Islet of Langerhans (tissue), 1 donor: ENCODE measurements around the gene GUSB.
"Not testable (repeated sequence)": the region's sequence is repeated elsewhere in the genome, so short reads cannot be mapped to it uniquely, and the experiment has no call there.

Experiments
- FAIRE-seq: peaks from one replicate; lab custom pipeline; 2011; peaks lifted over from hg19 to GRCh38; lab: Jason Lieb, UNC

Gene GUSB

DNA sequence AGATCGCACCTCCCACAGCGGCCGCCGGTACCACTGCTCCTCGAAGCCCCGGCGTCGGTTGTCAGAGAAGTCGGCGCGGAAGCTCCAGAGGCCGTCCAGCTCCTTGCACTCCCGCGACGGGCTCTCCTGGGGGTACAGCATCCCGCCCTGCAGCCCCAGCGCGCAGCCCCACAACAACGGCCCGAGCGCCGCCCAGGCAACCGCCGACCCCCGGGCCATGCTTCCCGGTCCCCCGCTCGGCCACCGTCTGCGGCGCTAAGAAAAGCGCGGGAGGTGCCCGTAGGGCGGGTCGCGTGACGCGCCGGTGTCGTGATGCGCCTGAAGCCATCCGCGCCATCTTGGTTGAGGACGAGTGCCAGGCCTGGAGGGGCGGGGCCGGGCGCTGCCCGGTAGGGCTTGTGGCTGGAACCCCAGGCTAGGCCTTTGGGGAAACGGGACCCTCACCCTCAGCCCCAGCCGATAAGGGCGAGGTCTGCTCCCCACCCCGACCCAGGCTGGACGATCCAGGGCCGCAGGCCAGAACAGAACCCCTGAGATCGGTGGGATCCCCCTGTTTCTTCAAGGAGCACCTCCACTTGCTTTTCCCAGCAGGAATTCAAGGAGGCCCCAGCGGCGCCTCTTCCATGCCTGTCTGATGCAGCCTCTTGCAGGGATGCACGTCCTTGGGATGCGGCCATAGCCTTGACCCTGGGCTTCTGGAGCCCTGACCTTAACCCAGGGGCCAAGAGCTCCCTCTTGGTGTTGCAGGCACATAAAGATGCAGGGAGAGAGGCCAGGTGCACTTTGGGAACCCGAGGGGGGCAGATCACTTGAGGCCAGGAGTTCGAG is at the start of gene GUSB:
Gene GUSB (minus strand): TSS at position 249 of the 828 bp plus-strand sequence. CDS start 30 bp downstream, at position 219.
- no peak for FAIRE-seq

DNA sequence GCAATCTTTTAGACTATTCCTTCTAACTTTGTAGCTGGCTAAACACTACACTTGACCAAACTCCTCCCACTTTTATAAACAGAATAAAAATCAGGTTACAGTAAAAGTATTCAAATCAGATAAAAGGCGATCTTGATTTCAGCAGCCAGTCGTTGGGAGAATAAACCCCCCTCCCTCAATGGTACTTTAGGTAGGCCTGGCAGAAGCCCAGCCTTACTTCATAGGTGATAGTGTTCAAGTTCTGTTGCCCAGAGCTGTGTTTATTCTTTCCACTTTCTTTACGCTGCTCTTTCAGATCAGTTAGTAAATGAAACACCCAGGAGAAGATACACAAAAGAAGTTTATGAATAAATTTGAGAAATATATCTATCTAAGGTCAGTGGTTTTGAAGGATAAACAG is 46.3 kb upstream of the GUSB start:
- not testable (repeated sequence) for FAIRE-seq

DNA sequence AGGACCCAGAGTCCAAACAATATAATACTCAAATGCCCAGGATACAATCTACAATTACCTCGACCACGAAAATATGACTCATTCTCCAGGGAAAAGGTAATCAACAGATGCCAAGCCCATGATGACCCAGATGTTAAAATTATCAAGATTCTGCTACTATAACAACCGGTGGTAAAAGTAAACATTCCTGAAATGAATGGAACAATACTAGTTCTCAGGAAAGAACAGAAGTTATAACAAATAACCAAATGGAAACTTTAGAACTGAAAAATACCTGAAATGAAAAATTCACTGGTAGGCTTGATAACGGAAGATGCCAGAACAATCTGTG is 34.1 kb upstream of the GUSB start:
- peak; percentile 17 for FAIRE-seq

DNA sequence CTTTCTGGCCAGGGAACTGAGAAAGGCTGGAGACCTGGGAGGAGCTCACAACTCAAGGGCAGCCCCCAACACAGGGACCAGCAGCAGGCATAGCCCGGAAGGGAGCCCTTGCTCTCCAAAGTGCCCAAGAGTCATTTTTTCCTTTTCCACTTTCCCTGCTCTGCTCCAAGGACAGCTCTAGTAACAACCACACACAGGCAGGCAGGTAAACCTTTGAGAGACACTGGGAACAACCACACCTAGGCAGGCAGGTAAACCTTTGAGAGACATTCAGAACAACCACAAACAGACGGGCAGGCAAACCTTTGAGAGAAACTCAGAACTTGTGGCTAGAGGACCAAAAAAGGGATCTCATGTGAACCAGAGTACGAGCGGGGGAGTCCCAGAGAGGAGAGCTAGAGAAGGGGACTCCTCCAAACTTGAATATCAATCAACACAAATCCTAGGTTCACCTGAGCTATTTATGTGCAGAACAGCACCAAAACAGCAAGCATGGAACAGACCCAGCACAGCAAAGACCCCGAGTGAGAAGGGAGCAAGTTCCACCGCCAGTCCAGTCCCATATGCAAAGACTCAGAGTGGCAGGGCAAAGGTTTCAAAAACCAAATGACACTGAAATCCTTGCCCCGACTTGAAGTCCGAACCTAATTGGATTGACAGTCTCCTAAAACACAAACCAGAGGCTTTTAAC is 33.6 kb upstream of the GUSB start:
- FAIRE-seq = no peak

DNA sequence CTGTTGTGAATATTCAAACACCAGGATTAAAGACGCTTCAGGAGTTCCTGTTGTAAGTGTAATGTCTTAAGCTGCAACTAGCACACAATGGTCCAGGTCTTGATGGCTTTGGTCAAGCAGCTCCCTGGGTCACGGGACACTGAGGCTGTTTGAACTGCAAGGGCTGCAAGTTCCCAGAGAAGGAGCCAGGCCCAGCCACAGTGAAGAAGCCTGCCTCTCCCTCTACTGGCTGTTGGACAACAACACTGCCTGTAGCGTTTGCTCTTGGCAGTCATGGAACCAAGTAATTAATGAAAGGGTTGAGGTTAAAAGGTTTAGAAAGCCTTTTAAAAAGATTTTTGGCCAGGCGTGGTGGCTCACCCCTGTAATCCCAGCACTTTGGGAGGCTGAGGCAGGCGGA is 31.9 kb upstream of the GUSB start:
- no peak for FAIRE-seq

DNA sequence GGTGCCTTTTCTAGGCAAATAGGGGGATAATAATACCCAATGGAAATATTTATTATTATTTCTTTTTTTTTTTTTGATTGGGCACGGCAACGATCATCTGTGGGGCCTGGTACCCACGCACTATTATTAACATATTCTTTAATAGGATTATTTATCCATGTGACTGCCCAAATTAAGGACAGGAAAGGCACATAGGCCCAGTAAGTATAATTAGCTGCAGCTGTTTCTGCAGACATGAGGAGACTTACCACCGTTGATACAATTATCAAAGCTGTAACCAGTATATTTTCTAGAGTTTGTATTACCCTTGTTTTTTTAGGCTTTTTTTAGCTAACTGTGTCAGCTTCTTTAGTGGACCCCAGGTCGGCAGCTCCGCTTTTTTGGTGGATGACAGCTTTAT is 25.2 kb upstream of the GUSB start:
- FAIRE-seq = no peak

DNA sequence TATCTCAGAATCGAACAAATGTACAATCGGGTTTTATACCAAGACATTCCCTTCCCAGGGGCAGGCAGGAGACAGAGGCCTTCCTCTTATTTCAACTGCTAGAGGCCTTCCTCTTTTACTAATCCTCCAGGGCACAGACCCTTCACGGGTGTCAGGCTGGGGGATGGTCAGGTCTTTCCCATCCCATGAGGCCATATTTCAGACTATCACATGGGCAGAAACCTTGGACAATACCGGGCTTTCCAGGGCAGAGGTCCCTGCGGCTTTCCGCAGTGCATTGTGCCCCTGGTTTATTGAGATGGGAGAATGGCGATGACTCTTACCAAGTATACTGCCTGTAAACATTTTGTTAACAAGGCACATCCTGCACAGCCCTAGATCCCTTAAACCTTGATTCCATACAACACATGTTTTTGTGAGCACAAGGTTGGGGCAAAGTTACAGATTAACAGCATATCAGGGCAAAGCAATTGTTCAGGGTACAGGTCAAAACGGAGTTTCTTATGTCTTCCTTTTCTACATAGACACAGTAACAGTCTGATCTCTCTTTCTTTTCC is 23.2 kb upstream of the GUSB start:
- not testable (repeated sequence) for FAIRE-seq

DNA sequence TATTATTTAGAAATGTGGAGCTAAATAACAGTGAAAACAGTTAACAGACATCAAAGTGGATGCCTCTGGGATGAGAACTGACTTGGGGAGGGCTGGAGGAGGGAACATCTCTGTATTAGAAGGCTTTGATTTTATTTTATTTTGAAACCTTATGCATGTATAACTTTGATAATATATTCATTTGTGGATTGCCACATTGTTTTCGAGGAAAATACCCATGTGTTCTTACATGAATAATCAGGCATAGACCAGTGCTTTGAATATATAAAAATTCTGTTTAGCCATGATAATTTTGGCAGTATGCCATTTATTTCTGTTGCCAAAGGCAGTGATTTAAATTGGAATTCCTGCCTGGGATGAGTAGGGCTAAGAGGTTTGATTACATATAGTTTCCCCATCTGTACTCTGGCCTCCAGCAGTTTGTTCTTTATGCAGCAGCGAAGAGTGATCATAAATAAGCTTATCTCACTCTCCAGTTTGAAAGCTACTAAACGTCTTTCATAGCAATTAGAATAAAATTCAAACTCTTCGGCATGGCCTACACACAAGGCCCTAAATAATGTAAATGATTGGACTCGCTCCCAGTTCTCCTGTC is 18.9 kb upstream of the GUSB start:
- not testable (repeated sequence) for FAIRE-seq

DNA sequence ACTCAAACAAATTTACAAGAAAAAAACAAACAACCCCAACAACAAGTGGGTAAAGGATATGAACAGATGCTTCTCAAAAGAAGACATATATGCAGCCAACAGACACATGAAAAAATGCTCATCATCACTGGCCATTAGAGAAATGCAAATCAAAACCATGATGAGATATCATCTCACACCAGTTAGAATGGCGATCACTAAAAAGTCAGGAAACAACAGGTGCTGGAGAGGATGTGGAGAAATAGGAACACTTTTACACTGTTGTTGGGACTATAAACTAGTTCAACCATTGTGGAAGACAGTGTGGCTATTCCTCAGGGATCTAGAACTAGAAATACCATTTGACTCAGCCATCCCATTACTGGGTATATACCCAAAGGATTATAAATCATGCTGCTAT is 13.0 kb upstream of the GUSB start:
- FAIRE-seq = not testable (repeated sequence)

DNA sequence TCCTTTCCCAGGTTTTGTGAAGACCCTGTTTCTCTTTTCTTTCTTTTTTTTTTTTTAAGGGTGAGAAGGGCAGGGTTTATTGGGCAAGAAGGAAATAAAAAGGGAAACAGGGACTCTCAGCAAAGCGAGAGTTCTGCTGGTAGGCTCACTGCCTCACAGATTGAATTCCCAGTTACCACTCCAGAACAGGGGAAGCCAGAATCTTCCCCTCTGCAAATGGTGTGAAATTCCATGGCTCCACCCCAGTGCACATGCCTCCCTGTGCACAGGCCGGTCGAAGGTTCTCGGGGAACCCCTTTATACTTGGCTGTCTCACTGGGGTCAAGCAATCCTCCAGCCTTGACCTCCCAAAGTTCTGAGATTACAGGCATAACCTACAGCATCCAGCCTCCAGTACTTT is 10.5 kb upstream of the GUSB start:
- FAIRE-seq = no peak

DNA sequence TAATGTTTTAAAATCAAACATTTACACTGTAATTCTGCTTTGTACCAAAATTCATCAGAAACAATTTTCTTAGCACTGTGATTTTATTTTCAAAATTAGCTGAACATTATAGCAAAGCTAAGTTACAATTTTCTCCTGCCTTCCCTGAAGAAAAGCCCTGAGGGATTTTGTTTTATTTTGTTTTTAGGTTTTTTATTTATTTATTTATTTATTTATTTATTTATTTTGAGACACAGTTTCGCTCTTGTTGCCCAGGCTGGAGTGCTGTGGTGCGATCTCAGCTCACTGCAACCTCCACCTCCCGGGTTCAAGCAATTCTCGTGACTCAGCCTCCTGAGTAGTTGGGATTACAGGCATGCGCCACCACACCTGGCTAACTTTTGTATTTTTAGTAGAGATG is 9.8 kb upstream of the GUSB start:
- not testable (repeated sequence) for FAIRE-seq

DNA sequence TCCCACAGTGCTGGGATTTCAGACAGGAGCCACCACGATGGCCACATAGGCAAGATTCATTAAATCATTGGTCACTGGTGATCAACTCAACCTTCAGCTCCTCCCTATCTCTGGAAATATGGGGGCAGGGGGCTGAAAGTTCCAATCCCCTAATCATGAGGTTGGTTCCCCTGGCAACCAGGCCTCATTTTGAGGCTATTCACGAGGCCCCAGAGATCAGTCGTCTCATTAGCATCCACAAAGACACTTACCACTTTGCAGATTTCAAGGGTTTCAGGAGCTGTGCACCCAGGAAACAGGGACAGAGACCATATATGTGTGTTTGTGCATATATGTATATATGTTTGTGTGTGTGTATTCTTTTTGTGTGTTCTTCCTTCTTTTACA is 7.7 kb upstream of the GUSB start:
- no peak for FAIRE-seq

DNA sequence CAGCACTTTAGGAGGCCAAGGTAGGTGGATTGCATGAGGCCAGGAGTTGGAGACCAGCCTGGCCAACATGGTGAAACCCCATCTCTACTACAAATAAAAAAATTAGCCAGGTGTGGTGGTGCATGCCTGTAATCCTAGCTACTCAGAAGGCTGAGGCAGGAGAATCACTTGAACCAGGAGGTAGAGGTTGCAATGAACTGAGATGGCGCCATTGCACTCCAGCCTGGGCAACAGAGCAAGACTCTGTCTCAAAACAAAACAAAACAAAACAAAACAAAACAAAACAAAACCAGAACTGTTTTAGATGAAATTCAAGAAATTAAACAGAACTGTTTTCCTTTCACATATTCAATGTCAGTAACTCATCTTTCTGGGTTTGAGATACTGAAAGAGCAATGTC is 6.5 kb upstream of the GUSB start:
- not testable (repeated sequence) for FAIRE-seq

DNA sequence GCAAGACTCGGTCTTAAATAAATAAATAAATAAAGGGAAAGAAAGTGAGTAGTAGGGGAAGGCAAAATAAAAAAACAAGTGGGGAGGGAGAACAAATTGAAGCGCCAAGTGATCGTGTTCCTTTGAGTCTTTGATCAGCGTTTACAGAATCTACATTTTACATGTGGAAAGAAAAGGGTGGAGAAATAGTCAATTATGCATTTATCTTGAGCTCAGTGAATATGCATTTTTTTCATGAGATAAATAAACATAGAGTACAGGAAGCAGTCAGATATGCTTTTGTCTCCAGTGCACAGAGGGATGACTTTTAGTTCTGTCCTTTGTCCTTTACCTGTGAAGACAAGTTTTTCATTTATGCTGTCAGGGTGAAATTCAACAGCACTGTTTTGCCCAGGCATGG is 6.1 kb upstream of the GUSB start:
- FAIRE-seq = no peak

DNA sequence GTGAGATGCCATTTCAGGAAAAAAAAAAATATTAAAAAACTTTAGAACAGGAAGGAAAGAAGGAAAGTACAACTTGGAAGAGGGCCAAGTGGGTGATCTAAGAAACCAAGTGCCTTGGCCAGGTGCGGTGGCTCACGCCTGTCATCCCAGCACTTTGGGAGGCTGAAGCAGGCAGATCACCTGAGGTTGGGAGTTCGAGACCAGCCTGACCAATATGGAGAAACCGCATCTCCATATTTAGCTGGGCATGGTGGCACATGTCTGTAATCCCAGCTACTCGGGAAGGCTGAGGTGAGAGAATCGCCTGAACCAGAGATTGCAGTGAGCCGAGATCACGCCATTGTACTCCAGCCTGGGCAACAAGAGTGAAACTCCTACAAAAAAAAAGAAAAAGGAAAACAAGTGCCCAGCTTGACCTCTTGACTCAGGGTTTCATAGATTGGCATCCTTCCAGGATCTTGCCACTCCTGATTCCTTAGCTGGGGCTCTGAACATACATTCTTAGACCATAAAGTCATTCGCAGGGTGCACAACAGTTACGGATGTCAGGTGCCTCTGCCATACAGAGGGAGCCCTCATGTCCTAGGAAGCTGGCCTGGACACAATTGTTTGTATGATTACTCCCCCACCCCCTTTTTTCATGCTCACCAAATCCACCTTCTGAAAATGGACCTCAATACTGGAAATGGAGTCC is 2.1 kb upstream of the GUSB start:
- FAIRE-seq = no peak

DNA sequence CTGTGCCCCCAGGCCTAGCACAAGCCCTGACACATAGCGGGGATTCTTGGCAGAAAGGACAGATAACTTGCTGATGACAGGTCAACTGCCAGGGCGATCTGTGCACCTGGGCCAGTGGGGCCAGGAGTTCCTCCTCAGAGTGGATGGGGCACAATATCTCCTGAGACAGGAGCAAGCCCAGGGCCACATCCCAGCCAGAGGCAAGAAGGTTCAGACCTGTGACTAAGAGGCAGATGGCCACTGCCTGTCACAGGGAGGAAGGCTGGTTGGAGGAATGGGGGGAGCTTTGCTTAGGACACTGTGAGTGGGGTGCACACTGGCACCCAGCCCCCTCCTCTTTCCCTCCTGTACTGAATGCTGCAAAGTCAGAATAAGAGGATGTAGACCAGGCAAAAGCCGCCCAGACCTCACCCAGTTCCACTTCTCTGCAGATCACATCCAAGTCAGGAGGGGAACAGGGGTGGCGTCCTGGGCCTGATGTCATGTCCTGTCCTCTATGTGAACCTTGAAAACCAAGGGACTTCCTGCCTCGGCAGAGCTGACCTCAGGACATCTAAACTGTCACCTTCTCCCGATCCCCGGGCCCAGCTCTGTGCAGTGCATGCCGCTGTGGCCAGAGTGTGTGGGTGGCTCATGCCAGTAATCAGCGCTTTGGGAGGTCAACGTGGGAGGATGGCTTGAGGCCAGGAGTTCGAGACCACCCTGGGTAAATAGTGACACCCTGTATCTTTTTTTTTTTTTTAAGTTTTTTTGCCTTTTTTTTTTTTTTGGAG is 1.3 kb downstream of the GUSB start:
- FAIRE-seq = no peak

DNA sequence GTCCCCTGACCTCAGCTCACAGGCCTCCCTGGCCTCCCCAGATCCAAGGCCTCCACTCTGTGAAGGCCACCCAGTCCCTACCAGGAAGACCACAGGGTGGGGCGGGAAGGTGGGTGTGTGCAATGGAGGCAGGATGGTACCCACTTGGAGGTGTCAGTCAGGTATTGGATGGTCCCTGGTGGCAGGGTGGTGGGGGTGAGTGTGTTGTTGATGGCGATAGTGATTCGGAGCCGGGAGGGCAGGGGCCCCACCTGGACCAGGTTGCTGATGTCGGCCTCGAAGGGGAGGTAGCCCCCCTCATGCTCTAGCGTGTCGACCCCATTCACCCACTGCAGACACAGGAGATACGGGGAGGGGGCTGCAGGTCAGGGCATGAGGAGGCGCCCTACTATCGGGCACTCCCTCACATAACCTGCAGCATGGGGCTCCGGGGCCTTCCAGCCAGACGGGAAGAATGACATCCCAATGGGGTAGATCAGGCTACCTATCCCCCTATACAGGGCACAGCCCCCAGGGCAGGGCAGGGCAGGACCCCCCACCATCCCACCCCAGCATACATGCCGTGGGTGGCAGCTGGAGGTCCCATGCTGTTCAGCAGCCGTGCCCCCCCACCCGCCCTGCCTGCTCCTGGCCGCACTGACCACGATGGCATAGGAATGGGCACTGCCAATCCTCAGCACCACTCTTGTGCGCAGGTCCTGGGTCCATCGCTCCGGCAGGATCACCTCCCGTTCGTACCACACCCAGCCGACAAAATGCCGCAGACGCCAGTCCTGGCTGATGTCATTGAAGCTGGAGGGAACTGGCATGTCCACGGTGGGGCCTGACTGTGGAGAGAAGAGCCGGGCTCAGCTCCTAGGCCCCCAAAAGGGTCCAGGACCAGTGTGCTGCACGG is 2.2 kb downstream of the GUSB start:
- no peak for FAIRE-seq

DNA sequence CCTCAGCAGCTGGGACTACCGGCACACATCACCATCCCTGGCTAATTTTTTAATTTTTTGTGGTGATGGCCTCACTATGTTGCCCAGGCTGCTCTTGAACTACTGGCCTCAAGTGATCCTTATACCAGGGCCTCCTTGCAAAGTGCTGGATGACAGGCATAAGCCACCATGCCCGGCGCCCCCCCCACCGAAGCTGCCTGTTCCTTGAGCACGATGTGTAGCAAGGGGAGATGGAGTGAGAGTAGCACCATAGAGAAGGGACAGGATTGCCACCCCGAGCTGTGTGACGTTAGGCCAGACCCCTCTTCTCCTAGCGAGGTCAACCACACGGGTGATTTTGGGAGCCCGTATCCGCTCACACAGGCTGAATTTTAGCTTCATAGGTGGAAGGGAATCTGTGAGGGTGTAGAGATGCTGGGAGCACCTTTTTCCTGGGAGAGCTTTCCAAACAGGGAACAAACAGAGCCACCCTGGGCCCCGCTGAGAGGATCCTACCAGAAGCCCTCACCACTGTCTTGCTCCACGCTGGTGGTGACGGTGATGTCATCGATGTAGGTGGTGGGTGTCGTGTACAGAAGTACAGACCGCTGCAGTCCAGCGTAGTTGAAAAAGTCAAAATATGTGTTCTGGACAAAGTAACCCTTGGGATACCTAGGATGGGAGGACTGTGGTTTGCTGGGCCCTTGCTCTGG is 3.0 kb downstream of the GUSB start:
- no peak for FAIRE-seq

DNA sequence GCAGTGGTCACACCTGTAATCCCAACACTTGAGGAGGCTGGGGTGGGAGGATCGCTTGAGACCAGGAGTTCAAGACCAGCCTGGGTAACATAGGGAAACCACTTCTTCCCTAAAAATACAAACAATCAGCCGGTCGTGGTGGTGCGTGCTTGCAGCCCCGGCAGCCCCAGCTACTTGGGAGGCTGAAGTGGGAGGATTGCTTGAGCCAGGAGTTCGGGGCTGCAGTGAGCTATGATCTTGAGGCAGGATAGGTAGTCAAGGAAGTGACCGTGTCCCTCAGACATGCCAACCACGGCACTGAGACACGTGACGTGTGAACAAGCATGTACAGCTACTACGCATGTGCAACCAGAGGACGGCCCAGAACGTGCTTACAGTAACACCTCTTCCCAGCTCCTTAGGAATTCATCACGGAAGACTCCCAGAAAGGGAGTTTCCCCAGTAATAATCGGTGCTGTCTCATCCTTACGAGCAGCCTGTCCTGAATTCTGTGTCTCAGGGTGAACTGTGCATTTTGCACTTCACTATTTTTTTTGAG is 5.3 kb downstream of the GUSB start:
- no peak for FAIRE-seq
